HepG2 (cell line): ENCODE results near the gene KIF17. TPM values are rescaled to one million over a fixed set of nuclear protein-coding genes. Genes with fewer than 3 reads are reported as not detected.

Experiments
- ETV6 ChIP-seq: sonication (generic); formaldehyde crosslinking; conservative IDR thresholded peaks from 2 replicates; pipeline ENCODE4 v1.4.0; 2020; ENCODE audit warnings: missing genetic modification reagents
- FOXC1 ChIP-seq: sonication (generic); formaldehyde crosslinking; IDR thresholded peaks from 2 replicates; pipeline ENCODE4 v1.8.0; 2022; ENCODE audit warnings: mild to moderate bottlenecking, missing genetic modification reagents, borderline replicate concordance
- GFI1 ChIP-seq: sonication (generic); formaldehyde crosslinking; IDR thresholded peaks from 2 replicates; pipeline ENCODE4 v1.5.0; 2020; ENCODE audit warnings: missing genetic modification reagents, mild to moderate bottlenecking, borderline replicate concordance
- GPN1 ChIP-seq: sonication (generic); formaldehyde crosslinking; IDR thresholded peaks from 2 replicates; pipeline ENCODE4 v1.5.1; 2020; ENCODE audit warnings: missing genetic modification reagents, borderline replicate concordance
- HDAC2 ChIP-seq: sonication (generic); formaldehyde crosslinking; IDR thresholded peaks from 2 replicates; pipeline ENCODE4 v1.4.0; 2020; ENCODE audit warnings: missing genetic modification reagents
- HES4 ChIP-seq: sonication (generic); formaldehyde crosslinking; IDR thresholded peaks from 2 replicates; pipeline ENCODE4 v1.9.0; 2021; ENCODE audit warnings: mild to moderate bottlenecking, missing genetic modification reagents, borderline replicate concordance
- PATZ1 ChIP-seq: sonication (generic); formaldehyde crosslinking; IDR thresholded peaks from 2 replicates; pipeline ENCODE4 v1.4.0; 2020; ENCODE audit warnings: missing genetic modification reagents
- RAD21 ChIP-seq: fragments of 450-650 bp; formaldehyde crosslinking; IDR thresholded peaks from 2 replicates; pipeline ENCODE4 v1.5.0; 2020; ENCODE audit warnings: mild to moderate bottlenecking
- RORA ChIP-seq: sonication (generic); formaldehyde crosslinking; IDR thresholded peaks from 2 replicates; pipeline ENCODE4 v1.5.0; 2020; ENCODE audit warnings: mild to moderate bottlenecking, missing genetic modification reagents, moderate library complexity
- SKIL ChIP-seq: sonication (generic); formaldehyde crosslinking; IDR thresholded peaks from 2 replicates; pipeline ENCODE4 v1.8.0; 2022; ENCODE audit warnings: missing genetic modification reagents, mild to moderate bottlenecking, moderate library complexity, borderline replicate concordance
- TBL1XR1 ChIP-seq: fragments of 150-350 bp; IDR thresholded peaks from 2 replicates; pipeline ENCODE4 v1.6.1; 2014; ENCODE audit warnings: borderline replicate concordance, low read length; ENCODE audit not compliant: partially characterized antibody
- TFDP2 ChIP-seq: sonication (generic); formaldehyde crosslinking; IDR thresholded peaks from 2 replicates; pipeline ENCODE4 v1.4.0; 2020; ENCODE audit warnings: missing genetic modification reagents
- TOPORS ChIP-seq: sonication (generic); formaldehyde crosslinking; IDR thresholded peaks from 2 replicates; pipeline ENCODE4 v1.8.0; 2023; ENCODE audit warnings: mild to moderate bottlenecking, missing genetic modification reagents
- ZHX1 ChIP-seq: sonication (generic); formaldehyde crosslinking; IDR thresholded peaks from 2 replicates; pipeline ENCODE4 v1.8.1; 2022; ENCODE audit warnings: low read depth, mild to moderate bottlenecking, missing genetic modification reagents
- ZNF160 ChIP-seq: sonication (generic); formaldehyde crosslinking; IDR thresholded peaks from 2 replicates; pipeline ENCODE4 v1.8.0; 2022; ENCODE audit warnings: mild to moderate bottlenecking, inconsistent platforms, missing genetic modification reagents
- ZNF34 ChIP-seq: sonication (generic); formaldehyde crosslinking; IDR thresholded peaks from 2 replicates; pipeline ENCODE4 v1.4.0; 2020; ENCODE audit warnings: mild to moderate bottlenecking, missing genetic modification reagents, borderline replicate concordance
- ZNF460 ChIP-seq: sonication (generic); formaldehyde crosslinking; IDR thresholded peaks from 2 replicates; pipeline ENCODE4 v1.5.1; 2020; ENCODE audit warnings: missing genetic modification reagents, mild to moderate bottlenecking, borderline replicate concordance
- ZNF580 ChIP-seq: IDR thresholded peaks from 2 replicates; pipeline ENCODE4 v1.6.1; 2016; ENCODE audit warnings: low read depth, borderline replicate concordance
- ZNF670 ChIP-seq: sonication (generic); formaldehyde crosslinking; IDR thresholded peaks from 2 replicates; pipeline ENCODE4 v1.8.0; 2022; ENCODE audit warnings: mild to moderate bottlenecking, missing genetic modification reagents, borderline replicate concordance
- ZNF713 ChIP-seq: sonication (generic); formaldehyde crosslinking; IDR thresholded peaks from 2 replicates; pipeline ENCODE4 v1.4.0; 2020; ENCODE audit warnings: mild to moderate bottlenecking, missing genetic modification reagents
- polyA plus RNA-seq, 8 experiments: library from polyadenylated mRNA; depleted of rRNA in 3 of 8; stranded (reverse) in 7 of 8; unstranded in 1 of 8; fragments of >200 nt; fragmentation: Illumina TruSeq in 4 of 8; extraction: Trizol in 4 of 8; gene quantifications; 2 replicates each; pipeline versions ENCODE4 v1.2.1 to v1.2.3, GENCODE V29; 2011 to 2016; ENCODE audit warnings: low read depth in 4 of 8, missing spikeins in 1 of 8, mixed read lengths in 1 of 8; ENCODE audit not compliant: insufficient read depth in 1 of 8
- total RNA-seq, 5 experiments: library from RNA; depleted of rRNA; stranded (reverse); fragments of >200 nt; fragmentation: Illumina TruSeq; extraction: Trizol; gene quantifications; 2 replicates each; pipeline ENCODE4 v1.2.3, GENCODE V29; 2016; ENCODE audit warnings: low read depth in 1 of 5

Gene KIF17
- total and polyA plus RNA-seq, 2 of the 13 experiments (the other 11 are each of a cell fraction or from before 2014, with no cell fraction given), result 0.24 to 0.44 TPM

- TF ChIP-seq SKIL (no peak), ZNF34 (no peak), GFI1 (CRISPR knock-in tag) (no peak), HDAC2 (CRISPR knock-in tag) (peak; percentile 76), ZNF460 (no peak), HES4 (no peak), FOXC1 (CRISPR knock-in tag) (no peak), ZNF713 (CRISPR knock-in tag) (no peak), RAD21 (CRISPR knock-in tag) (peak; percentile 48; the same call in 1 of the 2 replicates), ZNF580 (CRISPR knock-in tag) (0 out of 2 replicates have a peak, but pooled peaks have one; percentile 45), ZNF670 (CRISPR knock-in tag) (no peak), GPN1 (CRISPR knock-in tag) (no peak), TBL1XR1 (no peak), RORA (CRISPR knock-in tag) (no peak), TFDP2 (CRISPR knock-in tag) (peak; percentile 51), PATZ1 (CRISPR knock-in tag) (peak; percentile 49; the same call in 1 of the 2 replicates), TOPORS (CRISPR knock-in tag) (no peak), ZHX1 (no peak), ETV6 (no peak), ZNF160 (CRISPR knock-in tag) (no peak; the same call in 1 of the 2 replicates)
Measured at GRCh38 chr1:20732588-20733359, 15.0 kb upstream of the KIF17 start, which contains the start of gene SH2D5 (continued).
